Activated T-helper 9 cell treated with anti-CD3 and anti-CD28 coated beads, Interleukin-2, amount 50 U/mL, for 16 hours (primary cell): ENCODE measurements around the gene TMEM79.

Source experiments
- DNase-seq: peaks from one replicate; pipeline ENCODE4 v3.0.0-alpha.2; 2020; ENCODE audit warnings: low read depth

The TMEM79 gene

GRCh38 chr1:156262461-156263287 is 21.5 kb upstream of the TMEM79 start:
- DNase-seq, result no peak

DNA sequence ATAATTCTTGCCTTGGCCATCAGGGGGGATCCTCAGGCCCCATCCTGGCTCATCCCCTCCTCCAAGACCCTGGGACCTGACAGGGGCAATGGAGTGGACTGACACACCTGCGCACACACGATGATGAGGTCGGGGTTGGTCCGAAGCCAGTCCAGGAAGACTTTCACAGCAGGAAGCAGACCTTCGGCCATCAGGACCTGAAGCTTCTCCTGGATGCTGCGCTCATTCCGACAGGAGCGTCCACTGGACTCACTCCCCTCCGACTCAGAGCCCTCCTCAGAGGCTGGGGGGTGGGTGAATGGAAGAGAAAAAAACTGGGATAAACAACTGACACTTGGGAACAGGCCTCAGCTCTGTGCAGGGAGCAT is 20.9 kb upstream of the TMEM79 start:
- DNase-seq, result no peak

GRCh38 chr1:156266051-156266450 is 18.1 kb upstream of the TMEM79 start:
- DNase-seq, result no peak

DNA sequence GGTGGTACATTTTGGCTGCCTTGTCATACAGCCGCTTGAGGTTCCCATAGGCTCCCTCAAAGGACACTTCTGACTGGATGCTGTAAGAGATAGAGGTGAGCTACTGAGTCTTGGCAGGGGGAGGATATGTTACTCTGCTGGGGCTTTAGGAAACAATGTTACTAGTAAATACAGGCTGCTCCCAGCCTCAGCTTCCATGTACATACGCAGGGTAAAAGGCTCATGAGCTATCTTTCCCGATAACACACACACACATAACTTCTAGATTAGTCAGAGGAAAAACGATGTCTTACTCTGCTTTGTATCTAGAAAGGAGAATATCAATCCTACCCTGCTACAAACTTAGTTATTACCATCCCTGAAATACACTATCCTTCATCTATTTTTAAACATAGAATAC is 15.8 kb upstream of the TMEM79 start:
- no peak for DNase-seq

DNA sequence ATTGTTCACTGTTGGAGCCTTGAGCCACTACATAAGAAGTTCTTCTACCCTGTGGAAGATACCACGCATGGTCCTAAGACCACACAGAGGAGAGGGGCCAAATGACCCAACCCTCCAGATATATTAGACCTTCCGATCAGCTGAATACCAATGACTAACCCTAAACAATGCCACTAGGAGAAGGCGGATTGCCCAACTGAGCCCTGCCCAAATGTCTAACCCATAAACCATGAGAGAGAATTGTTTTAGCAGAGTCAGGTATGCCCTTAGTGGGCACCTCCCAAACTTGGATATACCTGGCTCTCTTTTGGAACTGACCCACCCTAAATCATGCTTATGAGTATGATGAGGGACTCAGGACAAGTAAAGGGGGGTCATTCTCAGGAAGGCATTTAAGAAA is 13.8 kb upstream of the TMEM79 start:
- no peak for DNase-seq

DNA sequence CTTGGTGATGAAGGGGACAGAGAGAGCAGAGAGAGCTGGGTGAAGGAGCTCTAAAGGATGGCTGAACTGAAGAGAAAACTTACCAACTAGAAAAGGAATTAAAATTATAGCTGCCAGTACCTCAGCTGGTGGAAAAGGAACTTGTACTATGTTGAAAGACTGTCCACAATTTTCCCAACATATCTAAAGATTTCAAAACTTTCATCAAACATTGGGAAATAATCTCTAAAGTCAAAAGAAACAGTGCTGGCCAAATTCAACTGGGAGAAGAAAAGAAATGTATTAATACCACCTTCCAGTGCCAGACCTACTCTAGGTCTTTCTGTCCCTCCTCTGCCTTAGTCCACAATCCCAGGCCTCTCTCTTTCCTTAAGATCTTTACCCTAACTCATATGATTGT is 7.6 kb upstream of the TMEM79 start:
- no peak for DNase-seq

- DNase-seq, result no peak
Measured at GRCh38 chr1:156276966-156277381, 7.2 kb upstream of the TMEM79 start.

- DNase-seq, result no peak
Measured at GRCh38 chr1:156279837-156280236, 4.3 kb upstream of the TMEM79 start.

DNA sequence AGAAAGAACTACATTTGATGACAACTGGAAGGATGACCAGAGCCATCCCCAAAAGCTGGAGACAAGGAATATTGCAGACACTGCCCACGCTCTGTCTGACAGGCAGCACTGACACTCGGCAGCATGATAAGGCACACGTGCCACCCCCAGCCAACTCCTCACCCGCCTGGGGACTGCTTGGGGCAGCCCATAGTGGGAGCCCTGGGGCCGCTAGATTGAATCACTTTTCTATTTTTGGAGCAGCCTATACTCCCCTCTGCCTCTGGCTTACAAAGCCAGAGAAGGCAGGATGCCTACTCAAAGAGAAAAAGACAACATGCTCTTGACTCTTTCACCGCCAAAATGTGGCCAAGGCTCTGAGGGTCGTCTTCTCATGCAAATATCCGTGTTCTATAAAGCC is 2.8 kb upstream of the TMEM79 start:
- peak; percentile 25 for DNase-seq

DNA sequence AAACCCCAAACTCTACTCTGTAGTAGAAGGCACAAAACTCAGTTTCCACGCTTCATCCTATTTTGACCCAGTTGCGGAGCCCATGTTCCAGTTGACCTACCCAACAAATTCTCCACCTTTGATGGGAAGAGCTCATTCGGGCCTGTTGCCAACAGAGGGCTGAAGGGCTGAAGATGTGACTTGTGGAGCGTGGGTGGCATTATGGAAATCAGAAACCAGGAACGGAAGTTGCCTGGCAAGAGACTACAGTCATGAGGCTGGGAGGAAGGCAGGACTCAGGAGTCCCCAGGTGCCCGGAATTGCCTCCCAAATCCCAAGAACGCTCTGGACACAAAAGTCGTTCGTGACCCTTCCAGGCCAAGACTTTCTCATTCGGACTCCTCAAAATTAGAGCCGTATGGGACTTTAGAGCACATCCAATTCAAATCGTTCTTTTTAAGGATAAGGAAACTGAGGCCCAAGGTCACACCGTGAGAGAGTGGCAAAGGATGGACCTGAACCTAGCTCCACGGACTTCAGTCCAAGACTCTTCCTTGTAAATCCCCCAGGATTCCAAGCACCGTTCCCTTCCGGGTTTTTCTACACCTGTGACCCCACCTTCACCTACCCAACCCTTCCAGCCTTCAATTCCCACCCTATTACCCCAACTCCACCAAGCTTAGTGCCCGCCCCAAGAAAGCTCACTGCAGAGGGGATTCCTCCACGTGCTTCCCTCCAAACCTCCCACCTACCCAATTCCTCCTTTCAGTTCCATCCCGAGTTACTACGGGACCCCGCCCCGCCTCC is 2.2 kb upstream of the TMEM79 start:
- no peak for DNase-seq

- DNase-seq, result peak; percentile 89
Measured at GRCh38 chr1:156282479-156283222, 1.5 kb upstream of the TMEM79 start, which contains the start of gene SMG5. SMG5 (minus strand) TSS chr1:156282825; CDS start chr1:156282680, 145 bp downstream.

GRCh38 chr1:156283521-156283920 is 604 bp upstream of the TMEM79 start:
- DNase-seq, result no peak

DNA sequence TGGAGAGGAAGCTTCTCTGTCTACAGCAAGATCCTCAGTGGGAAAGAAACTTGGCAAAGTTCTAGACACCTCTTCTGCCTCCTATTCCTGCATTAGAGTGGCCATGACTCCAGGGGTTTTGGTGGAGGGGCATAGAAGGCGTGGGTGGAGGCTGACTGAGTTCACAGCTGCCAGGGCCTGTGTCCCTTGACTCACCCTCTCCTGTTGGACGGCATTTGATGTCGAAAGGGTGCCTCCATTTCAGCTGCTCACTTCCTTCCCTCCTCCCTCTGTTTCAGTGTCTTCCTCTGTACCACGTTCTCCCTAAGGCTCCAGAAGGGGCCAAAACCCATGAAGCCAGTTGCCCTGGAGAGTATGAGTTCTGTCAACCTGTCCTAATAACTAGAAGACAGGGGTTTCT is 632 bp downstream of the TMEM79 start:
- DNase-seq, result no peak

GRCh38 chr1:156285437-156285836 is 1.3 kb downstream of the TMEM79 start:
- no peak for DNase-seq

GRCh38 chr1:156286061-156286460 is 1.9 kb downstream of the TMEM79 start:
- DNase-seq, result no peak

DNA sequence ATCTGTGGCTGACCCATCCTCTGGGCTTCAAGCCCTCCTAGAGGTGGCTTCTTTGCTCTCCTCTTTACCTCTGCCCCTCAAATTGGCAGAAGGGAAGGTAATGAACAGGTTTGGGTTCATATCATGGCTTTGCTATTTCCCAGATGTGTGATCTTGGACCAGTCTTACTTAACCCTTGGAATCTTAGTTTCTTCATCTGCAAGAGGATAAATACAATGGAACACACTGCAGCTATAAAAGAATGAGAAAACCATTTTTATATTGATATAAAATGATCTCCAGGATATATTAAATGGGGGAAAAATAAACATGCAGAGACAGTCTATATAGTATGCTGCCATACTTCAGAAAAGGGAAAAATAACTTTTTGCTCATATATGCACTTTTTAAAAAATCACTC is 5.7 kb downstream of the TMEM79 start:
- DNase-seq, result no peak

GRCh38 chr1:156291226-156292061 is 7.3 kb downstream of the TMEM79 start:
- no peak for DNase-seq

GRCh38 chr1:156293098-156293434 is 8.9 kb downstream of the TMEM79 start:
- no peak for DNase-seq

GRCh38 chr1:156293895-156294294 is 9.8 kb downstream of the TMEM79 start:
- no peak for DNase-seq

DNA sequence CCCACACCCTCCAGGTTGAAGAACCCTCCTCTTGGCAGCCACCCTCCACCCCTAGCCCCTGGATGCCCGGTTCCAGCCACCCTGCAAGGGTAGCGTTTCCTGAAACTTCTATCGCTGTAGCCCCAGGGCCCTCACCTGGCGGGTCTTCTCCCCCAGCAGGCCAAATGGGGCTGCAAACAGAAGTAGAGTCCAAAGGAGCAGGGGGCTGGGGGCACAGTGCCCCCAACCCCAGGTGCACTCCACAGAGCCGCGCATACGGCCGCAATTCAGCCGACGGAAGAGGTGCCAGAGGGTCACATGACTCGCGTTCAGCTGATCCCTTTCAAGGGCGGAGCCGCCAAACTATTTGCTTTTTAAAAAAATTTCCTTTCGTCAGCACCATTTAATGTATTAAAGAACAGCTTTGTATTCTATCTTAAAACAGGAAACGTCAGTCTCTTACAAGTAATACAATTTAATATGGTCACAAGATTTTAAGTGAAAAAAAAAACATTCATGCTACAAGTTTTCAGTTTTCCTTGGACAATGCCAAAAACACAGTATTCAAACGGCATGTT is 11.3 kb downstream of the TMEM79 start, which contains the start of gene GLMP:
Gene GLMP, minus strand, starts transcription at position 289 of the 557 bp plus-strand sequence. Its CDS starts 34 bp downstream, at position 255.
- peak; percentile 28 for DNase-seq

DNA sequence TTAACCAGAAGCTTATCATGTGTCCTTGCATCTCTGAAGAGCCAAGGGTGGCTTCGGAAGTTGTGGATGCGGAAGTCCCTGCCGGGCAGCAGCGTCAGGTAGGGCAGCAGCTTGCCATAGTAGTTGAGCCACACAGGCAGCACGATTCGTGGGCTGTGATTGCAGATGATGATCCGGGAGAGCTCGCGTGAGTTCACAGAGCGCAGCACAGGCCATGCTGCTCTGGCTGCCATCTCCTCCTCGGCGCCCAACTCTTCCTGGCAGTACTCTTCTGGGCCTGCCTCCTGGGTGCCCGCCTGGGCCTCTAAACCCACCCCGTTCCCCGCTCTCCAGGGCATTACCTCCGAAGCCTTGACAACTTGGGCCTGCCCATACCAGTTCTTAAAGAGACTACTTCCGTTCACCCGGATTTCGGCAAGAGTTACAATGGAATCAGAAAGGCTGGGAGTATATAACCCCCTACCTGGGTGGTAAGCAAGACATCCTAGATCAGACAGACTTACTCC is 14.8 kb downstream of the TMEM79 start, which contains the start of gene VHLL:
Gene VHLL, minus strand, starts transcription at position 456 of the 506 bp plus-strand sequence. Its CDS starts 118 bp downstream, at position 338.
- DNase-seq, result no peak
